ENCODE measurements around the gene CD164. TPM values are rescaled to one million over a fixed set of nuclear protein-coding genes. Genes with fewer than 3 reads are reported as not detected.

CD164 gene
- total and polyA plus RNA-seq, 2 of the 4 experiments (the other 2 are of a cell fraction), result 146 to 150 TPM

- Histone ChIP-seq H4K91ac (ENCODE audit: insufficient read depth, low read depth, low read length) (no peak overlapping the region), H3K56ac (ENCODE audit: extremely low read depth, insufficient read depth, low read length) (no peak overlapping the region), H2BK120ac (ENCODE audit: low read depth, low read length) (no peak overlapping the region), H3K36me3 (ENCODE audit: control insufficient read depth, insufficient read depth, low read length) (no peaks in the 10 kb centered on the region), H3K14ac (replicated peaks; ENCODE audit: low read depth, low read length) (no peak overlapping the region), H3K9me3 (ENCODE audit: control insufficient read depth, insufficient read depth, low read length) (no peaks in the 10 kb centered on the region), H3K79me1 (ENCODE audit: low read depth in 1 of 2, low read length in 2 of 2) (no peaks in the 10 kb centered on the region), H2AFZ (replicated peaks; ENCODE audit: low read length, poor library complexity) (no peak overlapping the region), H3K4me1 (ENCODE audit: control insufficient read depth, insufficient read depth, low read length) (no peaks in the 10 kb centered on the region; the same call in 1 of the 2 replicates), H3K9me1 (ENCODE audit: insufficient read depth, low read length) (no peaks in the 10 kb centered on the region), H2BK15ac (ENCODE audit: low read depth, low read length) (no peak overlapping the region), H4K20me1 (ENCODE audit: insufficient read depth, low read length) (no peaks in the 10 kb centered on the region), H2BK20ac (ENCODE audit: low read depth, low read length) (no peak overlapping the region), H3K4me3 (ENCODE audit: insufficient read depth, low read depth, low read length) (no peak overlapping the region), H3K23ac (ENCODE audit: low read depth, low read length) (no peak overlapping the region), H3K4me2 (ENCODE audit: low read depth, low read length) (peak overlapping the region; percentile 73; the same call in 1 of the 2 replicates), H3K4ac (ENCODE audit: low read depth, low read length) (no peak overlapping the region), H4K8ac (ENCODE audit: low read depth in 2 of 2, low read length in 2 of 2) (no peak overlapping the region), H4K5ac (ENCODE audit: low read depth, low read length) (no peak overlapping the region), H2BK5ac (ENCODE audit: low read depth, low read length, poor library complexity, severe bottlenecking) (no peak overlapping the region), H2AK9ac (replicated peaks; ENCODE audit: low read depth, low read length, poor library complexity) (no peak overlapping the region), H2AK5ac (ENCODE audit: low read depth, low read length) (no peak overlapping the region), H3K27ac (ENCODE audit: insufficient read depth, low read length) (no peak overlapping the region), H3K18ac (ENCODE audit: low read depth, low read length) (no peak overlapping the region), H3K9ac (ENCODE audit: low read depth, low read length) (no peak overlapping the region), H3K27me3 (ENCODE audit: control insufficient read depth, insufficient read depth, low read length) (no peaks in the 10 kb centered on the region)
- DNase-seq (peak; percentile 10), ATAC-seq (ENCODE audit: low read depth) (no peak)
- ChIA-PET POLR2A (ENCODE audit: unreplicated experiment) (no interaction called here), CTCF (no interaction called here)
- dilution Hi-C loops (cut with HindIII; ENCODE audit: low sequenced_read_pairs, unreplicated experiment) (no loop called here), intact Hi-C loops (cut with micrococcal nuclease) (no loop called here), in situ Hi-C loops (cut with MboI; ENCODE audit: low sequenced_read_pairs) (no loop called here)
- no TSS peak for BruUV-seq (replicated peaks)
- TF ChIP-seq FOS (IDR thresholded peaks at IDR 0.05; ENCODE audit: low read depth, low read length) (no peak), NFE2L2 (IDR thresholded peaks at IDR 0.05; ENCODE audit: low read depth, low read length) (no peak), CEBPB (IDR thresholded peaks at IDR 0.05; ENCODE audit: low read depth, low read length) (no peak)
- WGBS, 2 experiments (ENCODE audit: extremely low coverage in 2 of 2, insufficient read length in 1 of 2), result no CpG with 5 or more reads among the region's 2 CpGs
Observed at GRCh38 chr6:109424946-109425345, 42.7 kb upstream of the CD164 start.
